Lower leg skin (tissue), 3 donors: ENCODE results near the gene SDC4.

Experiments used
- CTCF ChIP-seq, 3 donors: fragments of 450-650 bp; IDR thresholded peaks; one replicate each; pipeline ENCODE4 v1.5.1; 2016; ENCODE audit warnings: antibody characterized with exemption in 3 of 3, mild to moderate bottlenecking in 3 of 3, moderate library complexity in 2 of 3
- POLR2A ChIP-seq, 2 donors: fragments of 450-650 bp; IDR thresholded peaks; one replicate each; pipeline ENCODE4 v1.6.1; 2016 to 2017; ENCODE audit warnings: antibody characterized with exemption in 2 of 2, mild to moderate bottlenecking in 1 of 2, moderate library complexity in 1 of 2

- no peak for TF ChIP-seq CTCF (IDR thresholded peaks at IDR 0.05)
- no peak for TF ChIP-seq POLR2A (IDR thresholded peaks at IDR 0.05)
These were observed 27.2 kb downstream of the SDC4 start for GRCh38 chr20:45320948-45321595.
